Right lobe of liver (tissue), 4 donors: ENCODE data around the gene RIC1.

Experiments used
- CTCF ChIP-seq, 4 donors: fragments of 200-600 bp in 3 of 4; fragments of 450-650 bp in 1 of 4; IDR thresholded peaks; one replicate each; pipeline versions ENCODE4 v1.5.1 to v1.8.0; 2016 to 2022; ENCODE audit warnings: antibody characterized with exemption in 4 of 4, mild to moderate bottlenecking in 2 of 4
- POLR2A ChIP-seq: fragments of 450-650 bp; IDR thresholded peaks from one replicate; pipeline ENCODE4 v1.6.1; 2017; ENCODE audit warnings: antibody characterized with exemption, mild to moderate bottlenecking
- donor health status: DM: no; HTN: no; CAD: no.
- donor health status: DM: no; HTN: no; CAD: no.
- donor health status: DM: no; HTN: yes; CAD: no.

DNA sequence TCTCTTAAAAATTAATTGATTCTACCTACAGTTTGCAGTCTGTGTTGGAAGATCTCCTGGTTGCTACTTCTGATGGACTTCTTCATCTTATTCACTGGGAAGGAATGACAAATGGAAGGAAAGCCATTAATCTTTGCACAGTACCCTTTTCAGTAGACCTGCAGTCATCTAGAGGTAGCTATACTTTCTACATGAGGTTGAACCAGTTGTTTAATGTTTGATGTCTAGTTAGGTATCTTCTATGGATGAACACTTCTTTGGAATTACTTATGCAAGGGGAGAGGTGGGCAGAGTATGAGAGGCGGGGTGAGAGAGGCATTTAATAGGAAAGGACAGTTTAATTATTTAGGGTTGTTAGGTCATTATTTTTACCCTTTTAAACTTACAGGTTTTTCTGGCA, 91.2 kb downstream of the RIC1 start:
- TF ChIP-seq CTCF (IDR thresholded peaks at IDR 0.05) (no peak), POLR2A (no peak)
